Mesendoderm (in vitro differentiated cells): ENCODE measurements around the gene CDK7.

ENCODE experiments used
- DNase-seq: peaks from one replicate; pipeline ENCODE4 v3.0.0; 2013
- H2AK5ac ChIP-seq: 2 replicates; pipeline ENCODE4 v1.6.1; 2013; ENCODE audit warnings: low read length, inconsistent platforms
- H2BK120ac ChIP-seq: 2 replicates; pipeline ENCODE4 v1.6.1; 2013; ENCODE audit warnings: low read depth, mild to moderate bottlenecking, low read length, moderate library complexity, mixed read lengths
- H2BK15ac ChIP-seq: replicated peaks from 2 replicates; pipeline ENCODE4 v1.6.1; 2013; ENCODE audit warnings: low read depth, mild to moderate bottlenecking, moderate library complexity
- H2BK5ac ChIP-seq: 2 replicates; pipeline ENCODE4 v1.6.1; 2013; ENCODE audit warnings: low read length, inconsistent platforms
- H3K18ac ChIP-seq: 2 replicates; pipeline ENCODE4 v1.6.1; 2013; ENCODE audit warnings: mild to moderate bottlenecking, low read length, mixed read lengths
- H3K23ac ChIP-seq: one replicate; pipeline ENCODE4 v1.6.1; 2013; ENCODE audit warnings: low read length
- H3K27ac ChIP-seq: 2 replicates; pipeline ENCODE4 v1.5.1; 2013; ENCODE audit warnings: low read depth, mild to moderate bottlenecking, inconsistent platforms, low read length, moderate library complexity
- H3K27me3 ChIP-seq: 2 replicates; pipeline ENCODE4 v1.6.1; 2013; ENCODE audit warnings: low read length, control low read depth, mild to moderate bottlenecking, inconsistent platforms; ENCODE audit not compliant: insufficient read depth, poor library complexity
- H3K36me3 ChIP-seq: 2 replicates; pipeline ENCODE4 v1.6.1; 2013; ENCODE audit warnings: low read length, inconsistent platforms; ENCODE audit not compliant: control insufficient read depth, insufficient read depth
- H3K4ac ChIP-seq: one replicate; pipeline ENCODE4 v1.6.1; 2013; ENCODE audit warnings: low read depth, mild to moderate bottlenecking, low read length, moderate library complexity
- H3K4me1 ChIP-seq: 2 replicates; pipeline ENCODE4 v1.6.1; 2013; ENCODE audit warnings: low read depth, low read length, inconsistent platforms; ENCODE audit not compliant: control insufficient read depth
- H3K4me2 ChIP-seq: 2 replicates; pipeline ENCODE4 v1.6.1; 2013; ENCODE audit warnings: low read length
- H3K4me3 ChIP-seq: 2 replicates; pipeline ENCODE4 v1.5.1; 2013; ENCODE audit warnings: mild to moderate bottlenecking, low read length
- H3K56ac ChIP-seq: one replicate; pipeline ENCODE4 v1.6.1; 2013; ENCODE audit warnings: low read length
- H3K79me1 ChIP-seq: 2 replicates; pipeline ENCODE4 v1.6.1; 2013; ENCODE audit warnings: low read length, inconsistent platforms
- H3K79me2 ChIP-seq: 2 replicates; pipeline ENCODE4 v1.6.1; 2013; ENCODE audit warnings: mild to moderate bottlenecking, low read length; ENCODE audit not compliant: control insufficient read depth, insufficient read depth
- H3K9ac ChIP-seq: 2 replicates; pipeline ENCODE4 v1.6.1; 2013; ENCODE audit warnings: low read length, inconsistent platforms
- H4K5ac ChIP-seq: one replicate; pipeline ENCODE4 v1.6.1; 2013; ENCODE audit warnings: low read length
- H4K8ac ChIP-seq: one replicate; pipeline ENCODE4 v1.6.1; 2013; ENCODE audit warnings: low read depth, mild to moderate bottlenecking, control low read depth, low read length, moderate library complexity
- WGBS: extraction: QIAGEN DNeasy Blood & Tissue Kit; methylation state at CpG from one replicate; pipeline ENCODE4 v1.1.7; 2013; ENCODE audit warnings: low lambda C conversion rate, missing lambda C conversion rate; ENCODE audit not compliant: insufficient coverage; ENCODE audit errors: extremely low coverage; 5-methylcytosine and 5-hydroxymethylcytosine counted together

CDK7 gene

DNA sequence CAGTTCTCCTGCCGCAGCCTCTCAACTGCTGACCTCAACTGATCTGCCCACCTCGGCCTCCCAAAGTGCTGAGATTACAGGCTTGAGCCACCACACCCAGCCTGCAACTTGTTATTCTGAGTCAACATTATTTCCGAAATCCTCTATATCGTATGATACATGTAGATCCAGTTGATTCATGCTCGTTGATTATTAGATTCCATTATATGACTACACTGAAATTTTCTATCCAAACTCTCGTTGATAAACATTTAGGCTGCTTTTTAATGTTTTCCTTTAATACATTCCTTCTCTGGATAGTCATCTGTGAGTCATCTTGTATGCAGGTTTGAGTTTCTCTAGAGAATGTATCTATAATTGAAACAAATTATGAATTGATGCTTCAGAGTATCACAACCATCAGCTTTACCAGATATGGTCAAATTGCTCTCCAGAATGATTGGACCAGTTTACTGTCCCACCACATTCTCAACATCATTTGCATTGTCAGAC lies 4.1 kb downstream of the CDK7 start:
- no peak overlapping the region for H3K4ac ChIP-seq
- no peaks in the 10 kb centered on the region for H3K36me3 ChIP-seq
- no peak overlapping the region for H2BK5ac ChIP-seq
- no peak overlapping the region for H3K56ac ChIP-seq
- H3K4me2 ChIP-seq: no peak overlapping the region
- no peak overlapping the region for H2AK5ac ChIP-seq
- no peak overlapping the region for H3K4me3 ChIP-seq
- H3K79me2 ChIP-seq: peaks cover 30% of the 10 kb centered on the region
- no peak overlapping the region for H4K8ac ChIP-seq
- no peak overlapping the region for H2BK15ac ChIP-seq
- no CpG with 5 or more reads among the region's 6 CpGs for WGBS
- H3K9ac ChIP-seq: no peak overlapping the region
- H4K5ac ChIP-seq: no peak overlapping the region
- peaks cover 8% of the 10 kb centered on the region for H3K79me1 ChIP-seq
- no peaks in the 10 kb centered on the region for H3K4me1 ChIP-seq
- H3K27me3 ChIP-seq: no peaks in the 10 kb centered on the region
- H3K18ac ChIP-seq: no peak overlapping the region
- no peak overlapping the region for H2BK120ac ChIP-seq
- H3K23ac ChIP-seq: no peak overlapping the region
- H3K27ac ChIP-seq: no peak overlapping the region
- no peak for DNase-seq

- Histone ChIP-seq H2BK15ac (no peak overlapping the region), H3K4me1 (no peaks in the 10 kb centered on the region), H3K23ac (no peak overlapping the region), H3K4ac (no peak overlapping the region), H3K79me2 (peaks cover 39% of the 10 kb centered on the region), H3K4me2 (no peak overlapping the region), H3K4me3 (no peak overlapping the region), H3K18ac (no peak overlapping the region), H4K5ac (no peak overlapping the region), H3K27me3 (no peaks in the 10 kb centered on the region), H3K36me3 (no peaks in the 10 kb centered on the region), H3K56ac (no peak overlapping the region), H3K9ac (no peak overlapping the region), H2BK5ac (no peak overlapping the region), H4K8ac (no peak overlapping the region), H2AK5ac (no peak overlapping the region), H3K27ac (no peak overlapping the region), H3K79me1 (peaks cover 6% of the 10 kb centered on the region), H2BK120ac (no peak overlapping the region)
- no peak for DNase-seq
- WGBS: no CpG with 5 or more reads among the region's 8 CpGs
Measured at GRCh38 chr5:69242215-69242927, 7.7 kb downstream of the CDK7 start.

DNA sequence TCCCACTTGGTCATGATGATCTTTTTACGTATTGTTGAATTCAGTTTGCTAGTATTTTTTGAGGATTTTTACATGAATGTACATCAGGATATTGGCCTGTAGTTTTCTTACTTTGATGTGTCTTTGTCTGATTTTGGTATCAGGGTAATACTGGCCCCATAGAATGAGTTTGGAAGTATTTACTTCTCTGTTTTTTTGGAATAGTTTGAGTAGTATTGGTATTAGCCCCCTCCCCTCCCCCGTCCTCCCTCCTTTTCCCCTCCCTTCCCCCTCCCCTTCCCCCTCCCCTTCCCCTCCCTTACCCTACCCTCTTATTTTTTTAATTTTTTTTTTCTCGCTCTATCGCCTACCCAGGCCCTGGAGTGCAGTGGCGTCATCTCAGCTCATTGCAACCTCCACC lies 10.3 kb downstream of the CDK7 start:
- Histone ChIP-seq H4K8ac (no peak overlapping the region), H3K27ac (no peak overlapping the region), H4K5ac (no peak overlapping the region), H3K23ac (no peak overlapping the region), H3K4ac (no peak overlapping the region), H3K79me1 (peaks cover 5% of the 10 kb centered on the region), H3K4me3 (no peak overlapping the region), H3K79me2 (peaks cover 40% of the 10 kb centered on the region), H2AK5ac (no peak overlapping the region), H3K36me3 (no peaks in the 10 kb centered on the region), H3K18ac (no peak overlapping the region), H3K56ac (no peak overlapping the region), H3K9ac (no peak overlapping the region), H2BK5ac (no peak overlapping the region), H2BK120ac (no peak overlapping the region), H3K4me1 (no peaks in the 10 kb centered on the region), H2BK15ac (no peak overlapping the region), H3K27me3 (no peaks in the 10 kb centered on the region), H3K4me2 (no peak overlapping the region)
- DNase-seq: no peak
- WGBS: no CpG with 5 or more reads among the region's 5 CpGs

DNA sequence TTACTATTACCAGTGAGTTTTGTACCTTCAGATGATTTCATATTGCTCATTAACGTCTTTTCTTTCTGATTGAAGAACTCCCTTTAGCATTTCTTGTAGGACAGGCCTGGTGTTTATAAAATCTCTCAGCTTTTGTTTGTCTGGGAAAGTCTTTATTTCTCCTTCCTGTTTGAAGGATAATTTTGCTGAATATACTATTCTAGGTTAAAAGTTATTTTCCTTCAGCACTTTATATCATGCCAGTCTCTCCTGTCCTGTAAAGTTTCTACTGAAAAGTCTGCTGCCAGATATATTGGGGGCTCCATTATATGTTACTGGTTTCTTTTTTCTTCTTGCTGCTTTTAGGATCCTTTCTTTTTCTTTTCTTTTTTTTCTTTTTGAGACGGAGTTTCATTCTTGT lies 13.3 kb downstream of the CDK7 start:
- no peak overlapping the region for H3K9ac ChIP-seq
- H3K18ac ChIP-seq: no peak overlapping the region
- no peak overlapping the region for H2BK120ac ChIP-seq
- no peak for DNase-seq
- no peak overlapping the region for H2BK5ac ChIP-seq
- no peaks in the 10 kb centered on the region for H3K27me3 ChIP-seq
- H3K23ac ChIP-seq: no peak overlapping the region
- H3K79me2 ChIP-seq: peaks cover 39% of the 10 kb centered on the region
- H2BK15ac ChIP-seq: no peak overlapping the region
- H2AK5ac ChIP-seq: no peak overlapping the region
- H3K36me3 ChIP-seq: no peaks in the 10 kb centered on the region
- H4K5ac ChIP-seq: no peak overlapping the region
- no peak overlapping the region for H3K4me2 ChIP-seq
- no peak overlapping the region for H3K56ac ChIP-seq
- no peak overlapping the region for H3K4me3 ChIP-seq
- H3K27ac ChIP-seq: no peak overlapping the region
- H3K4me1 ChIP-seq: no peaks in the 10 kb centered on the region
- H3K4ac ChIP-seq: no peak overlapping the region
- WGBS: no CpG with 5 or more reads among the region's 2 CpGs
- H4K8ac ChIP-seq: no peak overlapping the region
- peaks cover 9% of the 10 kb centered on the region for H3K79me1 ChIP-seq

DNA sequence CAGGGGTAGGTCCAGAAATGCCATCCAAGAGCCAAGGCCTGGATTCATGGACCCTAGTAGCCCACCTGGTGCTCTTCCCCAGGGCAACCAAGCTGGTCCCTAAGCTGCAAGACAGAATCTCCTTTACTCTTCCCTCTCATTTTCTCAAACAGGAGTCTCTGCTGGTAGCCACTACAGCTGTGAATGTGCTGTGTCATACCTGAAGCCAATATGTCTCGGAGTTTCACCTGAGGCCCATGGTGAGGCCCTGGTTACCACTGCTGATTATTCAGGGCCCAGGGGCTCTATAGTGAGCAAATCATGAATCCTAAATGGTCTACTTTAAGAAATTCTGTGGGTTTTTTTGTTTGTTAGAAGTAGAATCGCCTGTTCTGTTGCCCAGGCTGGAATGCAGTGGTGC lies 15.9 kb downstream of the CDK7 start:
- Histone ChIP-seq H3K4me2 (no peak overlapping the region), H2BK120ac (no peak overlapping the region), H3K23ac (no peak overlapping the region), H3K27ac (no peak overlapping the region), H3K36me3 (no peaks in the 10 kb centered on the region), H3K18ac (no peak overlapping the region), H2AK5ac (no peak overlapping the region), H3K4me1 (no peaks in the 10 kb centered on the region), H3K27me3 (no peaks in the 10 kb centered on the region), H3K79me1 (peaks cover 9% of the 10 kb centered on the region), H3K4me3 (no peak overlapping the region), H4K5ac (no peak overlapping the region), H3K4ac (no peak overlapping the region), H4K8ac (no peak overlapping the region), H3K56ac (no peak overlapping the region), H3K9ac (no peak overlapping the region), H2BK15ac (no peak overlapping the region), H3K79me2 (peaks cover 24% of the 10 kb centered on the region), H2BK5ac (no peak overlapping the region)
- no CpG with 5 or more reads among the region's 2 CpGs for WGBS
- DNase-seq: peak; percentile 34

- no peak overlapping the region for H2AK5ac ChIP-seq
- no peak for DNase-seq
- peaks cover 14% of the 10 kb centered on the region for H3K79me2 ChIP-seq
- no peak overlapping the region for H3K4ac ChIP-seq
- no peak overlapping the region for H3K4me3 ChIP-seq
- no peak overlapping the region for H3K56ac ChIP-seq
- no peak overlapping the region for H3K23ac ChIP-seq
- H3K27me3 ChIP-seq: no peaks in the 10 kb centered on the region
- no peak overlapping the region for H2BK5ac ChIP-seq
- no peaks in the 10 kb centered on the region for H3K4me1 ChIP-seq
- no peak overlapping the region for H2BK120ac ChIP-seq
- H3K9ac ChIP-seq: no peak overlapping the region
- H3K36me3 ChIP-seq: no peaks in the 10 kb centered on the region
- H3K79me1 ChIP-seq: peaks cover 8% of the 10 kb centered on the region
- WGBS: no CpG with 5 or more reads among the region's 3 CpGs
- no peak overlapping the region for H3K18ac ChIP-seq
- H4K8ac ChIP-seq: no peak overlapping the region
- H4K5ac ChIP-seq: no peak overlapping the region
- no peak overlapping the region for H3K27ac ChIP-seq
- no peak overlapping the region for H3K4me2 ChIP-seq
- no peak overlapping the region for H2BK15ac ChIP-seq
Measured at GRCh38 chr5:69252437-69252836, 17.8 kb downstream of the CDK7 start.
